Left forelimb (tissue), 1 donor: Measurements from ENCODE around the gene TMEM266.

Source experiments
- DNase-seq: peaks from one replicate; pipeline ENCODE4 v3.0.0-alpha.2; 2018; ENCODE audit warnings: low spot score

Gene TMEM266

DNA sequence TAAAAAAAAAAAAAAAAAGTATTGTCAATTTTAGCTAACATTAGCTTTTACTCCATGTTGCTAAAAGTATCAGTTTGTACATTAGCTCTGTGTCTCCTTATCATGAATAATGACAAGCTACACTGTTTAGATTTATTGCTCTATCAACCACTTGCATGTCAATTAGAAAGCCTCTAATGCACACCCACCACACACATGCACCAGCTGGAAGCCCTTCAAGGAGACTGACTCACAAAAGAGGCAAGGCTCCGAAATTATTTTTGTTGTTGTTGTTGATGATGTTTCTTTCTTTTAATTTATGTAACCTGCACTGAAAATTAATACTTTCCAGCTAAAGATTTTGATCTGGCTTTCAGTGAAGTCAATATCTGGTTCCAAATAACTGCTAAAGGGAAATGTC, 180.0 kb downstream of the TMEM266 start:
- DNase-seq = no peak

DNA sequence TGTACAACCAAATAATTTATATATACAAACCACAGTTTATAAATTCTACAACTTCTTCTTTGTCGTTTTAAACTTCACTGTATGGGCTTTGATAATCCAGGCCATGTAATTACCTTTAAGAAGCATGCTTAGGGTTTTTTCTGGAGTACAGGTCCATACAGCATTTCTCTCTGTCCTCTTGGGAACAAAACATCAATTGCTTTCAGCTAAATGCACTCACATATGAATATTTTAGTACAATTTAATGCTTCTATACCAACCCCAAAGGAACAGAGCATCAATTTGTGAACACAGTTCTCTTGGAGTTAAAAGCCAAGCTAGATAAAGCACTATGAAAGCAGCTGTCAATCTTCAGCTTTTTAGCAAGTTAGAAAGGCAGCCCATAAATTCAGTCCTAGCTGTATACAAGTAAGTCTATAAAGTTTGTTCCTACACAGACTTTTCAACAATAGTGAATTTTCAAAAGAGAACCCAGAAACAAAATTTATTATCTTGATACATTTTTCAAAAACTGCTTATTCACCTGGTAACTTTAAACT, 185.4 kb downstream of the TMEM266 start:
- DNase-seq = no peak

GRCh38 chr15:76251717-76252116, 191.9 kb downstream of the TMEM266 start:
- DNase-seq = no peak

DNA sequence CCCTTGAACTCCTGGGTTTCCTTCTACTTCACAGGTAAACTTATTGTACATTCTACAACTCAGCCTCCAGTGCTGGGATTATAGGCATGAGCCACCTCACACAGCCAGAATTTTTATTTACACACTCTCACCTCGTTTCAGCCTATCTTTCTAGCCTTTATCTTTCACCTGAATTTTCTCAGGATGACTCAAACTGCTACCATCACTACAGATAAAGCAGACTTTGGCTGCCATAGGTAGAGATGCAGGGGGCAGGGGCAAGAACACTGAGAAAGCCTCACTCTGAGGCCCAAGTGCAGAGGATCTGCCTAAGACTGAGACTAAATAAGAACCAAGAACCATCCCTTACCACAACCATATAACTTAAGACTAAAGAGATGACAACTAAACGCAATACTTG, 192.5 kb downstream of the TMEM266 start:
- no peak for DNase-seq

- DNase-seq = no peak
These were observed 194.1 kb downstream of the TMEM266 start for GRCh38 chr15:76253691-76254473.
